B cell (primary cell): Measurements from ENCODE around the gene NAPG. TPM values are rescaled to one million over a fixed set of nuclear protein-coding genes. Genes with fewer than 3 reads are reported as not detected.

Source experiments
- ATAC-seq: fragments of 200-7000 bp; cut with Tn5 transposase; one replicate; pipeline ENCODE4 v1.10.0; 2021; ENCODE audit warnings: low read depth, mild to moderate bottlenecking, moderate number of reproducible peaks, moderate library complexity
- CTCF ChIA-PET: fragments of 350-600 bp; sonication (Branson Sonifier 250); formaldehyde crosslinking; loops from one replicate; lab custom pipeline; 2021; ENCODE audit warnings: antibody characterized with exemption, inconsistent platforms; lab: Charles Lee
- POLR2A ChIA-PET: fragments of 350-600 bp; sonication (Branson Sonifier 250); formaldehyde crosslinking; loops from one replicate; lab custom pipeline; 2021; ENCODE audit warnings: antibody characterized with exemption; lab: Charles Lee
- DNase-seq: peaks from one replicate; pipeline ENCODE4 v3.0.0; 2013
- H2AFZ ChIP-seq: 2 replicates; pipeline ENCODE4 v1.6.1; 2012; ENCODE audit warnings: mild to moderate bottlenecking, low read depth, low read length; ENCODE audit not compliant: insufficient read depth, poor library complexity, severe bottlenecking
- H3K27ac ChIP-seq, 2 donors: 1 replicate in 1 of 2; 2 replicates in 1 of 2; pipeline ENCODE4 v1.5.1; 2012 to 2013; ENCODE audit warnings: low read length in 2 of 2, mild to moderate bottlenecking in 2 of 2, moderate library complexity in 1 of 2
- H3K27me3 ChIP-seq, 4 experiments: fragments of 200-600 bp in 1 of 4; sonication (generic) in 1 of 4; replicated peaks in 1 of 4; 1 replicate in 2 of 4; 2 replicates in 2 of 4; pipeline versions ENCODE4 v1.6.1 to v1.7.0; 2013 to 2016; ENCODE audit warnings: low read length in 3 of 4, mild to moderate bottlenecking in 2 of 4, mixed read lengths in 1 of 4, moderate library complexity in 1 of 4; ENCODE audit not compliant: insufficient read depth in 4 of 4, control insufficient read depth in 3 of 4; ENCODE audit errors: control extremely low read depth in 1 of 4
- H3K36me3 ChIP-seq, 2 experiments: replicated peaks in 1 of 2; 1 replicate in 1 of 2; 2 replicates in 1 of 2; pipeline versions ENCODE4 v1.6.1 to v1.7.1; 2013; ENCODE audit warnings: low read length in 1 of 2; ENCODE audit not compliant: insufficient read depth in 2 of 2, control insufficient read depth in 1 of 2; ENCODE audit errors: control extremely low read depth in 1 of 2, extremely low read depth in 1 of 2
- H3K4me1 ChIP-seq, 2 donors: fragments of 200-600 bp in 1 of 2; sonication (generic) in 1 of 2; 1 replicate in 1 of 2; 2 replicates in 1 of 2; pipeline versions ENCODE4 v1.5.1 to v1.6.1; 2013 to 2017; ENCODE audit warnings: low read length in 2 of 2; ENCODE audit not compliant: control insufficient read depth in 2 of 2, insufficient read depth in 2 of 2
- H3K4me2 ChIP-seq: replicated peaks from 2 replicates; pipeline ENCODE3; 2012; ENCODE audit warnings: mild to moderate bottlenecking, low read depth, low read length; ENCODE audit not compliant: poor library complexity, severe bottlenecking
- H3K4me3 ChIP-seq, 5 experiments: fragments of 200-600 bp in 1 of 5; sonication (generic) in 1 of 5; 1 replicate in 3 of 5; 2 replicates in 2 of 5; pipeline versions ENCODE4 v1.5.1 to v1.7.0; 2011 to 2016; ENCODE audit warnings: low read length in 4 of 5, mild to moderate bottlenecking in 4 of 5, low read depth in 2 of 5, control low read depth in 1 of 5, moderate library complexity in 1 of 5; ENCODE audit not compliant: insufficient read depth in 1 of 5; ENCODE audit errors: control extremely low read depth in 1 of 5, extremely low read depth in 1 of 5
- H3K79me2 ChIP-seq: fragments of 200-600 bp; sonication (generic); one replicate; pipeline ENCODE4 v1.6.0; 2016; ENCODE audit warnings: low read length; ENCODE audit not compliant: control insufficient read depth, insufficient read depth
- H3K9ac ChIP-seq: fragments of 200-600 bp; sonication (generic); 2 replicates; pipeline ENCODE4 v1.6.1; 2017; ENCODE audit warnings: mild to moderate bottlenecking, low read length, moderate library complexity
- H3K9me3 ChIP-seq, 3 donors: one replicate each; pipeline versions ENCODE4 v1.6.1 to v1.7.1; 2013; ENCODE audit warnings: low read length in 2 of 3; ENCODE audit not compliant: control insufficient read depth in 2 of 3, insufficient read depth in 1 of 3; ENCODE audit errors: control extremely low read depth in 1 of 3
- H4K20me1 ChIP-seq: 2 replicates; pipeline ENCODE4 v1.6.0; 2012; ENCODE audit warnings: mild to moderate bottlenecking, low read length; ENCODE audit not compliant: insufficient read depth, control insufficient read depth, poor library complexity, severe bottlenecking
- H3K27ac Mint-ChIP-seq: one replicate; pipeline ENCODE4 v1.8.0; 2021; ENCODE audit warnings: mixed read lengths
- H3K27me3 Mint-ChIP-seq: one replicate; pipeline ENCODE4 v1.8.0; 2021; ENCODE audit warnings: mixed read lengths
- H3K4me1 Mint-ChIP-seq: one replicate; pipeline ENCODE4 v1.8.0; 2021; ENCODE audit warnings: mixed read lengths
- H3K4me3 Mint-ChIP-seq: one replicate; pipeline ENCODE4 v1.8.0; 2021; ENCODE audit warnings: mixed read lengths
- H3K9me3 Mint-ChIP-seq: one replicate; pipeline ENCODE4 v1.8.0; 2022; ENCODE audit warnings: mixed read lengths; ENCODE audit not compliant: insufficient read depth
- CTCF ChIP-seq: fragments of 200-600 bp; IDR thresholded peaks from one replicate; pipeline ENCODE4 v1.8.0; 2022; ENCODE audit warnings: antibody characterized with exemption, mild to moderate bottlenecking
- EZH2 ChIP-seq: IDR thresholded peaks from 2 replicates; pipeline ENCODE4 v1.6.1; 2012; ENCODE audit warnings: borderline replicate concordance, low read depth, mild to moderate bottlenecking, moderate library complexity, low read length; ENCODE audit not compliant: insufficient read depth, poor library complexity, severe bottlenecking
- WGBS: methylation state at CpG from one replicate; pipeline ENCODE4 v1.1.5; 2013; ENCODE audit warnings: missing lambda C conversion rate; ENCODE audit not compliant: insufficient coverage; 5-methylcytosine and 5-hydroxymethylcytosine counted together
- intact Hi-C: fragments of 100-400 bp; cut with micrococcal nuclease; formaldehyde crosslinking; loops from one replicate; pipeline ENCODE4 v1.10.0; 2022
- polyA plus RNA-seq: library from polyadenylated mRNA; depleted of rRNA; stranded (reverse); fragments of >200 nt; gene quantifications from 2 replicates; pipeline ENCODE4 v1.2.3, GENCODE V29; 2012
- total RNA-seq, 2 donors: library from RNA; stranded (reverse); fragments of 120-200 nt in 1 of 2; gene quantifications; 1 replicate in 1 of 2; 2 replicates in 1 of 2; pipeline versions ENCODE4 v1.2.3 to v1.2.4, GENCODE V29; 2013 to 2022

NAPG gene
- total and polyA plus RNA-seq, 2 donors (not counting 1 experiment from before 2014, with no cell fraction given) = 9.4 to 31.8 TPM

GRCh38 chr18:10515456-10515855 is 10.4 kb upstream of the NAPG start:
- Mint-ChIP-seq H3K4me1 (peaks cover 1% of the 10 kb centered on the region), H3K9me3 (peaks cover 4% of the 10 kb centered on the region), H3K27me3 (peaks cover 39% of the 10 kb centered on the region), H3K27ac (no peak overlapping the region), H3K4me3 (no peak overlapping the region)
- H3K4me1 ChIP-seq = peaks cover 3 to 5% of the 10 kb centered on the region in 2 donors
- no peak overlapping the region for H3K27ac ChIP-seq
- no peak overlapping the region for H3K9ac ChIP-seq
- no peak overlapping the region for H2AFZ ChIP-seq
- TF ChIP-seq EZH2 (no peak), CTCF (no peak)
- no peak overlapping the region for H3K4me2 ChIP-seq
- POLR2A ChIA-PET = no interaction called here
- WGBS = 78% methylated on average over 4 of the region's 4 CpGs
- H3K9me3 ChIP-seq = peaks cover 0 to 4% (median 0%) of the 10 kb centered on the region in 3 donors
- no peaks in the 10 kb centered on the region for H4K20me1 ChIP-seq
- H3K27me3 ChIP-seq = peaks cover 0 to 9% (median 1%) of the 10 kb centered on the region in 4 experiments
- intact Hi-C loops = no loop called here
- DNase-seq (no peak), ATAC-seq (no peak)
- no peaks in the 10 kb centered on the region for H3K79me2 ChIP-seq
- H3K36me3 ChIP-seq = no peaks in the 10 kb centered on the region
- CTCF ChIA-PET = interaction anchor here (6.3 to 7.7 kb wide), 2 partner anchors 24 to 542 kb away, joined by 57 to 174 read pairs; no protein-coding TSS in a partner anchor
- no peak overlapping the region for H3K4me3 ChIP-seq

DNA sequence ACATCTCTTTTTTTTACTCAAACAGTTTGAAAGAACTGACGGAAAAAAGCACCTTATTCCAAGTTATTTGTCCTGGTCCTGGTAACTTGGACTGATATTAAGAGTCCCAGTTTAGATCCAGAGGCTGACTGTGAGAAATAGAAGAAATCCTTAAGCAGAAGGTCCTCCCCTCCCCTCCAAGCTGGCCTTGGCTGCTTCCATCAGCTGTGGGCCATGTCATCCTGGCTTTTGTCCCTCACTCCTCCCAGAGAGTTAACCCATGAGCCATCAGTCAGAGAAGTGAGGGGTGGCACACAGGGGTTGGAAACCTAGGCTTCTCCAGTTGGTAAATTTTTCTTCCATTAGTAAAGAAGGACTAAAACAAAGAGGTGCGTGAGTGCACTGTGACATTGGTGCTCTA is 9.7 kb upstream of the NAPG start:
- Histone ChIP-seq H3K79me2 (no peaks in the 10 kb centered on the region), H3K36me3 (no peaks in the 10 kb centered on the region), H3K27ac (no peak overlapping the region), H3K27me3 (peaks cover 0 to 9% (median 1%) of the 10 kb centered on the region in 4 experiments), H3K4me1 (peaks cover 3 to 5% of the 10 kb centered on the region in 2 donors), H3K9me3 (peaks cover 0 to 4% (median 0%) of the 10 kb centered on the region in 3 donors), H4K20me1 (no peaks in the 10 kb centered on the region), H3K4me3 (no peak overlapping the region), H3K4me2 (no peak overlapping the region), H2AFZ (no peak overlapping the region), H3K9ac (no peak overlapping the region)
- Mint-ChIP-seq H3K27me3 (peaks cover 35% of the 10 kb centered on the region), H3K4me3 (no peak overlapping the region), H3K27ac (no peak overlapping the region), H3K9me3 (peaks cover 4% of the 10 kb centered on the region), H3K4me1 (peaks cover 1% of the 10 kb centered on the region)
- no peak for TF ChIP-seq CTCF
- no peak for TF ChIP-seq EZH2
- 100% methylated on average over 1 of the region's 2 CpGs for WGBS
- ChIA-PET POLR2A (no interaction called here), CTCF (interaction anchor here (6.3 to 7.7 kb wide), 2 partner anchors 25 to 543 kb away, joined by 57 to 174 read pairs; no protein-coding TSS in a partner anchor)
- no peak for DNase-seq
- no peak for ATAC-seq
- intact Hi-C loops = no loop called here
